PC-3 (cell line): ENCODE measurements around the gene HDAC5. TPM values are rescaled to one million over a fixed set of nuclear protein-coding genes. Genes with fewer than 3 reads are reported as not detected.
"Not testable (repeated sequence)": the region's sequence is repeated elsewhere in the genome, so short reads cannot be mapped to it uniquely, and the experiment has no call there.

Experiments
- ATAC-seq: fragments of 200-7000 bp; cut with Tn5 transposase; 2 replicates; pipeline ENCODE4 v1.9.1; 2020; ENCODE audit warnings: mild to moderate bottlenecking, moderate library complexity
- BruUV-seq: library from RNA; stranded (reverse); fragments of 400-500 nt; replicated peaks from 2 replicates; lab custom pipeline; 2021; lab: Mats Ljungman, UMichigan
- CTCF ChIA-PET: fragments of 300-600 bp; sonication (Branson Sonifier 250); formaldehyde crosslinking; loops from one replicate; lab custom pipeline; 2022; ENCODE audit warnings: antibody characterized with exemption; lab: Charles Lee
- POLR2A ChIA-PET: fragments of 300-600 bp; sonication (Branson Sonifier 250); formaldehyde crosslinking; loops from one replicate; lab custom pipeline; 2022; ENCODE audit warnings: antibody characterized with exemption; ENCODE audit not compliant: unreplicated experiment; lab: Charles Lee
- DNase-seq: peaks from one replicate; pipeline ENCODE4 v3.0.0-alpha.2; 2015
- H2AFZ ChIP-seq: fragments of 300-600 bp; sonication (generic); 2 replicates; pipeline ENCODE4 v1.6.0; 2016; ENCODE audit warnings: antibody characterized with exemption, low read length
- H3F3A ChIP-seq: fragments of 300-600 bp; sonication (generic); one replicate; pipeline ENCODE4 v1.6.0; 2017; ENCODE audit warnings: antibody characterized with exemption, low read length, control low read depth, mild to moderate bottlenecking; ENCODE audit not compliant: unreplicated experiment
- H3K27ac ChIP-seq: fragments of 300-600 bp; sonication (generic); 2 replicates; pipeline ENCODE4 v1.5.1; 2016; ENCODE audit warnings: mild to moderate bottlenecking, low read length
- H3K27me3 ChIP-seq: fragments of 300-600 bp; sonication (generic); 2 replicates; pipeline ENCODE4 v1.6.1; 2016; ENCODE audit warnings: low read length, mixed read lengths
- H3K36me3 ChIP-seq: fragments of 300-600 bp; sonication (generic); 2 replicates; pipeline ENCODE4 v1.6.1; 2016; ENCODE audit warnings: low read depth, mixed run types, low read length, mixed read lengths
- H3K4me1 ChIP-seq: fragments of 300-600 bp; sonication (generic); 2 replicates; pipeline ENCODE4 v1.5.1; 2016; ENCODE audit warnings: low read length; ENCODE audit not compliant: insufficient read depth
- H3K4me2 ChIP-seq: fragments of 300-600 bp; sonication (generic); 2 replicates; pipeline ENCODE4 v1.6.0; 2016; ENCODE audit warnings: low read length
- H3K4me3 ChIP-seq: fragments of 300-600 bp; sonication (generic); 2 replicates; pipeline ENCODE4 v1.5.1; 2016; ENCODE audit warnings: mild to moderate bottlenecking, low read length, mixed read lengths
- H3K79me2 ChIP-seq: fragments of 300-600 bp; sonication (generic); 2 replicates; pipeline ENCODE4 v1.6.1; 2017; ENCODE audit warnings: low read length, mixed read lengths
- H3K9ac ChIP-seq: fragments of 300-600 bp; sonication (generic); 2 replicates; pipeline ENCODE4 v1.6.0; 2016; ENCODE audit warnings: mild to moderate bottlenecking, low read length
- H3K9me2 ChIP-seq: fragments of 300-600 bp; sonication (generic); replicated peaks from 2 replicates; pipeline ENCODE4 v1.6.1; 2016; ENCODE audit warnings: mixed run types, low read length, mixed read lengths
- H3K9me3 ChIP-seq: fragments of 300-600 bp; sonication (generic); 2 replicates; pipeline ENCODE4 v1.6.1; 2016; ENCODE audit warnings: low read length, mixed read lengths
- H4K20me1 ChIP-seq: fragments of 300-600 bp; sonication (generic); 2 replicates; pipeline ENCODE4 v1.6.1; 2016; ENCODE audit warnings: low read length, mixed read lengths
- EZH2 ChIP-seq: fragments of 300-600 bp; sonication (generic); IDR thresholded peaks from one replicate; pipeline ENCODE4 v1.6.1; 2017; ENCODE audit warnings: antibody characterized with exemption, mild to moderate bottlenecking, low read length; ENCODE audit not compliant: unreplicated experiment
- EZH2phosphoT487 ChIP-seq: fragments of 300-600 bp; sonication (generic); IDR thresholded peaks from 2 replicates; pipeline ENCODE4 v1.6.1; 2018; ENCODE audit warnings: mild to moderate bottlenecking, antibody characterized with exemption, low read length, borderline replicate concordance
- intact Hi-C: fragments of 100-400 bp; cut with micrococcal nuclease; formaldehyde crosslinking; loops from 2 replicates; pipeline ENCODE4 v1.9.0; 2023
- total RNA-seq: library from RNA; depleted of rRNA; stranded (reverse); fragments of >200 nt; gene quantifications from 2 replicates; pipeline ENCODE4 v1.2.3, GENCODE V29; 2014
- TF ChIP-seq, protein P1 (sequence below): fragments of 300-600 bp; sonication (generic); conservative IDR thresholded peaks from 2 replicates; pipeline ENCODE4 v1.5.1; 2017; ENCODE audit warnings: antibody characterized with exemption, low read depth, mild to moderate bottlenecking, low read length

Gene HDAC5
- total RNA-seq, 1 experiment from 2014 or later: 39.1 TPM

DNA sequence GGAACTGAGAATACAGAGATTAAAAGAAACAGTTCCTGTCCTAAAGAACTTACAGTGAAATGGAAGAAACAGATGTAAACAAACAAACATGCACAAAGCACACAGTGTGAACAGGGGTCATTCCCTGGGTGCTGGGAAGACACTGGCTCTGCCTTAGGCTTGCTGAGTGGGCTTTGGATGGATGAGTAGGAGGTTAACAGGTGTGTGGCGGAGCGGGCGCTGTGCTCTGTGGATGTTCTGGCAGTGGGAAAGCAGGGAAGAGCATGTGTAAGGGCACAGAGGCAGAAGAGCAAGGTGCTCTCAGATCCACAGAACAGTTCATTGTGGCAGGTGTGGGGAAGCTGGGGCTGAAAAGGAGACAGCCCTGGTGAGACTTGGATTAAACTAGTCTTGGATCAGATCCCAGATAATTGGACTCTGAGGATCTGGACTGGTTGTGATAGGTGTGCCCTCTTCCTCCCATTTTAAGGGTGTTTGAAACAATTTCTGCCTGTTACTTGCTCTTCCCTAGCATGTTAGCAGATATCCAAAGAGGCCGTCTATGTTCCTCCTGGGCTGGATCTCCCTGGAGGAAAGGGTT is 26.4 kb upstream of the HDAC5 start:
- no peak overlapping the region for H3K4me2 ChIP-seq
- no peak for TF ChIP-seq EZH2
- no peak for TF ChIP-seq EZH2phosphoT487
- ChIA-PET CTCF (interaction anchor here (0.6 kb wide), 1 partner anchor 68 kb away, joined by 4 read pairs; no protein-coding TSS in a partner anchor), POLR2A (no interaction called here)
- no peaks in the 10 kb centered on the region for H3F3A ChIP-seq
- peaks cover 8% of the 10 kb centered on the region; the same call in 1 of the 2 replicates for H4K20me1 ChIP-seq
- no peaks in the 10 kb centered on the region for H3K27me3 ChIP-seq
- DNase-seq: no peak
- H3K36me3 ChIP-seq: peaks cover 40% of the 10 kb centered on the region
- no peak overlapping the region for H3K9ac ChIP-seq
- H3K9me2 ChIP-seq: no peaks in the 10 kb centered on the region
- no peaks in the 10 kb centered on the region for H3K4me1 ChIP-seq
- H3K79me2 ChIP-seq: peaks cover 50% of the 10 kb centered on the region
- no peak overlapping the region for H3K4me3 ChIP-seq
- BruUV-seq: no TSS peak
- H2AFZ ChIP-seq: no peak overlapping the region
- no peaks in the 10 kb centered on the region for H3K9me3 ChIP-seq
- H3K27ac ChIP-seq: no peak overlapping the region
- intact Hi-C loops: no loop called here
- ATAC-seq: peak; percentile 29; the same call in 1 of the 2 replicates

- H3F3A ChIP-seq, H3K27ac ChIP-seq, CTCF ChIA-PET, H3K9me3 ChIP-seq, intact Hi-C loops, DNase-seq, H3K9me2 ChIP-seq, H3K27me3 ChIP-seq, BruUV-seq, ATAC-seq, H3K4me2 ChIP-seq, POLR2A ChIA-PET, H2AFZ ChIP-seq, H3K4me1 ChIP-seq, H4K20me1 ChIP-seq, H3K4me3 ChIP-seq, H3K9ac ChIP-seq: not testable (repeated sequence)
- Histone ChIP-seq H3K36me3 (peaks cover 34% of the 10 kb centered on the region; the same call in 1 of the 2 replicates), H3K79me2 (peaks cover 53% of the 10 kb centered on the region)
Measured at GRCh38 chr17:44149066-44149465, 25.6 kb upstream of the HDAC5 start.

DNA sequence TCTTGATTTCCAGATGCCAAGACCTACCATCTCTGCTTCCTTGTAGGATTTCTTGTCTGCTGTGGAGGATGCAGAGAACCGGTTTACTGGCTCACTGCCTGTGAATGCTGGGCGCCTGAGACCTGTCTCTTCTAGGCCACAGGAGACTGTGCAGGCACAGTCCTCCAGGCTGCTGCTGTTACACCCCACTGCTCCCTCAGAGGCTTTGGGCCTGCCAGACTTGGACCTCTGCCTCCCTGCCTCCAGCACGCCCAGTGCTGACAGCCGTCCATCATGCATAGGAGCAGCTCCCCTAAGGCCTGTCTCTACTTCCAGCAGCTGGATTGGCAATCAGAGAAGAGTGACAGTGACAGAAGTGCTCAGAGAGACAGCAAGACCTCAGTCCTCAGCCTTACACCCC is 24.4 kb upstream of the HDAC5 start:
- ATAC-seq: no peak
- Histone ChIP-seq H3F3A (no peaks in the 10 kb centered on the region), H2AFZ (no peak overlapping the region), H4K20me1 (peaks cover 8% of the 10 kb centered on the region; the same call in 1 of the 2 replicates), H3K36me3 (peaks cover 32% of the 10 kb centered on the region; the same call in 1 of the 2 replicates), H3K79me2 (peaks cover 59% of the 10 kb centered on the region), H3K27ac (no peak overlapping the region), H3K9me3 (no peaks in the 10 kb centered on the region), H3K27me3 (no peaks in the 10 kb centered on the region), H3K4me1 (peaks cover 3% of the 10 kb centered on the region), H3K4me3 (no peak overlapping the region), H3K9ac (no peak overlapping the region), H3K4me2 (no peak overlapping the region), H3K9me2 (no peaks in the 10 kb centered on the region)
- no TSS peak for BruUV-seq
- TF ChIP-seq EZH2phosphoT487 (no peak), EZH2 (no peak)
- TF ChIP-seq, protein P1, sequence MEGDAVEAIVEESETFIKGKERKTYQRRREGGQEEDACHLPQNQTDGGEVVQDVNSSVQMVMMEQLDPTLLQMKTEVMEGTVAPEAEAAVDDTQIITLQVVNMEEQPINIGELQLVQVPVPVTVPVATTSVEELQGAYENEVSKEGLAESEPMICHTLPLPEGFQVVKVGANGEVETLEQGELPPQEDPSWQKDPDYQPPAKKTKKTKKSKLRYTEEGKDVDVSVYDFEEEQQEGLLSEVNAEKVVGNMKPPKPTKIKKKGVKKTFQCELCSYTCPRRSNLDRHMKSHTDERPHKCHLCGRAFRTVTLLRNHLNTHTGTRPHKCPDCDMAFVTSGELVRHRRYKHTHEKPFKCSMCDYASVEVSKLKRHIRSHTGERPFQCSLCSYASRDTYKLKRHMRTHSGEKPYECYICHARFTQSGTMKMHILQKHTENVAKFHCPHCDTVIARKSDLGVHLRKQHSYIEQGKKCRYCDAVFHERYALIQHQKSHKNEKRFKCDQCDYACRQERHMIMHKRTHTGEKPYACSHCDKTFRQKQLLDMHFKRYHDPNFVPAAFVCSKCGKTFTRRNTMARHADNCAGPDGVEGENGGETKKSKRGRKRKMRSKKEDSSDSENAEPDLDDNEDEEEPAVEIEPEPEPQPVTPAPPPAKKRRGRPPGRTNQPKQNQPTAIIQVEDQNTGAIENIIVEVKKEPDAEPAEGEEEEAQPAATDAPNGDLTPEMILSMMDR: no peak
- ChIA-PET POLR2A (interaction anchor here (0.6 kb wide), 1 partner anchor 10 kb away, joined by 4 read pairs; no protein-coding TSS in a partner anchor), CTCF (no interaction called here)
- no peak for DNase-seq
- intact Hi-C loops: no loop called here
